Measurements from ENCODE around the gene APOL5. TPM values are rescaled to one million over a fixed set of nuclear protein-coding genes. Genes with fewer than 3 reads are reported as not detected.
"Not testable (repeated sequence)": the region's sequence is repeated elsewhere in the genome, so short reads cannot be mapped to it uniquely, and the experiment has no call there.

Gene APOL5
- polyA plus RNA-seq, 1 donor (not counting 4 experiments of a cell fraction or from before 2014, with no cell fraction given) = not detected

GRCh38 chr22:35697142-35697541 is 20.5 kb upstream of the APOL5 start:
- Histone ChIP-seq H3K9me1 (ENCODE audit: control insufficient read depth, extremely low read depth, insufficient read depth, low read length) (no peaks in the 10 kb centered on the region), H3K79me2 (ENCODE audit: control insufficient read depth, insufficient read depth, low read length) (no peaks in the 10 kb centered on the region), H3K4me3 (ENCODE audit: control insufficient read depth in 2 of 3, extremely low read depth in 1 of 3, insufficient read depth in 2 of 3, low read depth in 1 of 3, low read length in 3 of 3) (no peak overlapping the region), H4K20me1 (ENCODE audit: control insufficient read depth, extremely low read depth, insufficient read depth, low read length) (no peaks in the 10 kb centered on the region), H3K27me3 (ENCODE audit: control insufficient read depth, extremely low read depth, insufficient read depth, low read length) (no peaks in the 10 kb centered on the region), H3K9ac (ENCODE audit: control insufficient read depth, extremely low read depth, insufficient read depth, low read length) (no peak overlapping the region), H3K27ac (ENCODE audit: control insufficient read depth, insufficient read depth, low read length) (no peak overlapping the region), H2AFZ (ENCODE audit: control insufficient read depth, low read length) (no peak overlapping the region), H3K36me3 (ENCODE audit: control insufficient read depth in 2 of 2, extremely low read depth in 1 of 2, insufficient read depth in 2 of 2, low read length in 2 of 2) (no peaks in the 10 kb centered on the region), H3K4me2 (ENCODE audit: control insufficient read depth, extremely low read depth, insufficient read depth, low read depth, low read length) (no peak overlapping the region), H3K9me3 (ENCODE audit: control insufficient read depth, low read depth, low read length) (no peaks in the 10 kb centered on the region), H3K4me1 (ENCODE audit: control insufficient read depth, extremely low read depth, insufficient read depth, low read length) (no peaks in the 10 kb centered on the region)
- TF ChIP-seq, protein P1, sequence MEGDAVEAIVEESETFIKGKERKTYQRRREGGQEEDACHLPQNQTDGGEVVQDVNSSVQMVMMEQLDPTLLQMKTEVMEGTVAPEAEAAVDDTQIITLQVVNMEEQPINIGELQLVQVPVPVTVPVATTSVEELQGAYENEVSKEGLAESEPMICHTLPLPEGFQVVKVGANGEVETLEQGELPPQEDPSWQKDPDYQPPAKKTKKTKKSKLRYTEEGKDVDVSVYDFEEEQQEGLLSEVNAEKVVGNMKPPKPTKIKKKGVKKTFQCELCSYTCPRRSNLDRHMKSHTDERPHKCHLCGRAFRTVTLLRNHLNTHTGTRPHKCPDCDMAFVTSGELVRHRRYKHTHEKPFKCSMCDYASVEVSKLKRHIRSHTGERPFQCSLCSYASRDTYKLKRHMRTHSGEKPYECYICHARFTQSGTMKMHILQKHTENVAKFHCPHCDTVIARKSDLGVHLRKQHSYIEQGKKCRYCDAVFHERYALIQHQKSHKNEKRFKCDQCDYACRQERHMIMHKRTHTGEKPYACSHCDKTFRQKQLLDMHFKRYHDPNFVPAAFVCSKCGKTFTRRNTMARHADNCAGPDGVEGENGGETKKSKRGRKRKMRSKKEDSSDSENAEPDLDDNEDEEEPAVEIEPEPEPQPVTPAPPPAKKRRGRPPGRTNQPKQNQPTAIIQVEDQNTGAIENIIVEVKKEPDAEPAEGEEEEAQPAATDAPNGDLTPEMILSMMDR (optimal IDR thresholded peaks at IDR 0.05 in 1 of 3, IDR thresholded peaks at IDR 0.05 in 1 of 3, conservative IDR thresholded peaks at IDR 0.05 in 1 of 3; ENCODE audit: extremely low read depth in 1 of 3, insufficient read depth in 2 of 3, low read length in 3 of 3) = no peak
- no peak for TF ChIP-seq EZH2 (IDR thresholded peaks at IDR 0.05; ENCODE audit: low read length)
- dilution Hi-C loops (cut with MboI; ENCODE audit: extremely low pct_ligation_motif_present, low sequenced_read_pairs) = no loop called here
- FAIRE-seq = no peak
- DNase-seq (ENCODE audit: low read depth, low spot score) = no peak

- FAIRE-seq; H3K36me3 ChIP-seq (ENCODE audit: control insufficient read depth in 2 of 2, extremely low read depth in 1 of 2, insufficient read depth in 2 of 2, low read length in 2 of 2); H3K27me3 ChIP-seq (ENCODE audit: control insufficient read depth, extremely low read depth, insufficient read depth, low read length); H3K27ac ChIP-seq (ENCODE audit: control insufficient read depth, insufficient read depth, low read length); DNase-seq (ENCODE audit: low read depth, low spot score); H4K20me1 ChIP-seq (ENCODE audit: control insufficient read depth, extremely low read depth, insufficient read depth, low read length); dilution Hi-C loops (cut with MboI; ENCODE audit: extremely low pct_ligation_motif_present, low sequenced_read_pairs); H3K9me1 ChIP-seq (ENCODE audit: control insufficient read depth, extremely low read depth, insufficient read depth, low read length); H3K79me2 ChIP-seq (ENCODE audit: control insufficient read depth, insufficient read depth, low read length); H3K4me2 ChIP-seq (ENCODE audit: control insufficient read depth, extremely low read depth, insufficient read depth, low read depth, low read length); H3K4me3 ChIP-seq (ENCODE audit: control insufficient read depth in 2 of 3, extremely low read depth in 1 of 3, insufficient read depth in 2 of 3, low read depth in 1 of 3, low read length in 3 of 3); H3K4me1 ChIP-seq (ENCODE audit: control insufficient read depth, extremely low read depth, insufficient read depth, low read length); H2AFZ ChIP-seq (ENCODE audit: control insufficient read depth, low read length); H3K9ac ChIP-seq (ENCODE audit: control insufficient read depth, extremely low read depth, insufficient read depth, low read length); H3K9me3 ChIP-seq (ENCODE audit: control insufficient read depth, low read depth, low read length): not testable (repeated sequence)
Measured at GRCh38 chr22:35699852-35700251, 17.8 kb upstream of the APOL5 start.

GRCh38 chr22:35703861-35704584 is 13.6 kb upstream of the APOL5 start:
- H3K27ac ChIP-seq (ENCODE audit: control insufficient read depth, insufficient read depth, low read length) = no peak overlapping the region
- dilution Hi-C loops (cut with MboI; ENCODE audit: extremely low pct_ligation_motif_present, low sequenced_read_pairs) = no loop called here
- FAIRE-seq = no peak

More at GRCh38 chr22:35703861-35704584, 13.6 kb upstream of the APOL5 start:
- Histone ChIP-seq H3K4me1 (ENCODE audit: control insufficient read depth, extremely low read depth, insufficient read depth, low read length) (no peaks in the 10 kb centered on the region), H3K9ac (ENCODE audit: control insufficient read depth, extremely low read depth, insufficient read depth, low read length) (no peak overlapping the region), H2AFZ (ENCODE audit: control insufficient read depth, low read length) (no peak overlapping the region), H3K79me2 (ENCODE audit: control insufficient read depth, insufficient read depth, low read length) (no peaks in the 10 kb centered on the region), H3K27me3 (ENCODE audit: control insufficient read depth, extremely low read depth, insufficient read depth, low read length) (no peaks in the 10 kb centered on the region), H4K20me1 (ENCODE audit: control insufficient read depth, extremely low read depth, insufficient read depth, low read length) (no peaks in the 10 kb centered on the region), H3K4me2 (ENCODE audit: control insufficient read depth, extremely low read depth, insufficient read depth, low read depth, low read length) (no peak overlapping the region), H3K4me3 (ENCODE audit: control insufficient read depth in 2 of 3, extremely low read depth in 1 of 3, insufficient read depth in 2 of 3, low read depth in 1 of 3, low read length in 3 of 3) (no peak overlapping the region), H3K9me3 (ENCODE audit: control insufficient read depth, low read depth, low read length) (no peaks in the 10 kb centered on the region), H3K9me1 (ENCODE audit: control insufficient read depth, extremely low read depth, insufficient read depth, low read length) (no peaks in the 10 kb centered on the region), H3K36me3 (ENCODE audit: control insufficient read depth in 2 of 2, extremely low read depth in 1 of 2, insufficient read depth in 2 of 2, low read length in 2 of 2) (no peaks in the 10 kb centered on the region)
- DNase-seq (ENCODE audit: low read depth, low spot score) = no peak
- TF ChIP-seq EZH2 (IDR thresholded peaks at IDR 0.05; ENCODE audit: low read length) = no peak
- TF ChIP-seq, protein P1 (optimal IDR thresholded peaks at IDR 0.05 in 1 of 3, IDR thresholded peaks at IDR 0.05 in 1 of 3, conservative IDR thresholded peaks at IDR 0.05 in 1 of 3; ENCODE audit: extremely low read depth in 1 of 3, insufficient read depth in 2 of 3, low read length in 3 of 3) = no peak

All from keratinocyte (primary cell).